Activated CD8-positive, alpha-beta memory T cell treated with anti-CD3 and anti-CD28 coated beads for 24 hours (primary cell): Measurements from ENCODE around the gene WNT1.

Experiments
- DNase-seq: peaks from one replicate; pipeline ENCODE4 v3.0.0-alpha.2; 2020

WNT1 gene

DNA sequence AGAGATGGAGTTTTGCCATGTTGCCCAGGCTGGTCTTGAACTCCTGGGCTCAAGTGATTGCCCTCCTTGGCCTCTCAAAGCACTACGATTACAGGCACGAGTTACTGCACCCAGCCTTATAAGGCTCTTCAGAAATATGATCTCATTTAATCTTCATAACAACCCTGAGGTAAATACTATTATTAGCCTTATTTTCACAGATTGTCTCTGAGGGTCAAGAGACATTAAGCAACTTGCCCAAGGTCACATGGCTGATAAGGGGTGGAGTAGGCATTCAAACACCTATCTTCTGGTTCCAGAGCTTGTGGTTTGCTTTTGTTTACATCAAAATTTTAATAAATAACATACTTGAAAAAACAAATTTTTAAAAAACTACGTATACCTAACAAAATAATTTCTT is 35.3 kb downstream of the WNT1 start:
- DNase-seq: no peak

GRCh38 chr12:49014547-49014946 is 36.4 kb downstream of the WNT1 start:
- DNase-seq: no peak

- no peak for DNase-seq
These were observed 37.1 kb downstream of the WNT1 start for GRCh38 chr12:49015196-49015595.

DNA sequence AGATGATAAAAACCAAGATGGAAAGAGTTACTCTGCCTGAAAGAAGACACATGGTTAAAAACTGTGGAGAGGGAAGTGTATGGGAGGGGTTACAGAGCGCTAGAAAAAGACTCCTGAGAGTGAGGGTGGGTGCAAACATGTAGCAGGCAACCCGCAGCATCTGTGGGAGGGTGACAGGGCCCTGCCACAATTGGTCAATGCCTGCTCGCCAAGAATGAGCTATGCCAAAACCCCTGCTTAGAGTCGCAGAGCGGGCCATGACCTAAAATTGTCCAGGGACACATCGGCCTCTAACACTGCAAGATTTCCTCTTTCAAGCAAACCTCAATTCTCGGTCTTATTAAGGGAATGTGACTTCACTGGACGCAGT is 39.8 kb downstream of the WNT1 start:
- DNase-seq: peak; percentile 75

GRCh38 chr12:49018261-49019119 is 40.4 kb downstream of the WNT1 start, which contains the start of gene PRKAG1:
Gene PRKAG1 (minus strand): TSS chr12:49018776. CDS start chr12:49018740, 36 bp downstream.
- DNase-seq: peak; percentile 96

- no peak for DNase-seq
These were observed 41.0 kb downstream of the WNT1 start for GRCh38 chr12:49019120-49019430.

GRCh38 chr12:49019443-49020324 is 41.6 kb downstream of the WNT1 start:
- DNase-seq: peak; percentile 67

DNA sequence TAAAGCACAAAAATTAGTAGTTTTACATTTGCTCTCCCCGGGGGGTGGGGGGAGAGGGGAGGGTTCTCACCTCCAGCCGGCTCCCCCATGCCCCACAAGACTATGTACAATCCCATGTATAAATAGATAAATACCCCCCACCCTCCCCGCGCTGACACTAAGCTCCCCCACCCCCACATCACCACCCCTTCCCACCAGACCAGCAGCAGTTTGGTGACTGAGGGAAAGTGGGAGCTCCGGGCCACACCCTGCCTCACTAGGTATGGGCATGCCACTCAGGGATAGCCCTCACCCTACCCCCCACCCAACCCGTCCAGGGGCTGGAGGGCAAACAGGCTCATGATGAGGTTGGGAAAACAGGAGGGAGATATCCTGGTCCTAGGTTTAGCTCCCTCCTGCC is 42.3 kb downstream of the WNT1 start:
- DNase-seq: peak; percentile 56

DNA sequence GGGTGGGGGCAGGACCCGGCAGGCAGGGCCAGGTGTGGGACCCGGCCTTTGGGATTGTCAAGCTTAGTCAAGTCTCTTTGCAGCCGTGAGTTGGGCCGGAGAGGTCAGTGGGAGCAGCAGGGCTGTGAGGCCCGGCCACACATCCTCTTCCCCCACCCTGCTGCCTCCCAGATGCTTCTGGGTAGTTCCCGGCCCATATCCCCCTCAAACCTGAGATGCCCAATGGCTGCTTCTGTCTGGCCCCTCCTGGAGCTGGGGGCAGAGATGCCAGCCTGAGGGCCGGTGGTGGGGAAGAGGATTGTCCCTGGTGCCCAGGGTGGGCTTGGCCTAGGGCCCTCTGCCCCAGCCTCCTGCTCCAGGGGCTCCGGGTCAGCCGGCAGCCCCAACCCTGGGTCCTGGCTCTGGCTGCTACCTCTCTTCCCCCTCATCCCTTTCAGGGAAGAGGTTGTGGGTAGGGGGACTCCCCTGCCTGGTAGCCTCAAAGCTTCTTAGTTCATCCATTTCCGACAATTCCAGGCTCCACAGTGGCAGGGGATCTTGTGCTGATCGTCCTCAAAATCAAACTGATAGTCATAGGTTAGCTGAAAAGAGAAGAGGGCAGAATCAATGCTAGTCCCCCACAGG is 43.3 kb downstream of the WNT1 start:
- DNase-seq: no peak

- DNase-seq: no peak
These were observed 44.5 kb downstream of the WNT1 start for GRCh38 chr12:49022558-49023178.

- DNase-seq: no peak
These were observed 45.7 kb downstream of the WNT1 start for GRCh38 chr12:49023812-49024211.

DNA sequence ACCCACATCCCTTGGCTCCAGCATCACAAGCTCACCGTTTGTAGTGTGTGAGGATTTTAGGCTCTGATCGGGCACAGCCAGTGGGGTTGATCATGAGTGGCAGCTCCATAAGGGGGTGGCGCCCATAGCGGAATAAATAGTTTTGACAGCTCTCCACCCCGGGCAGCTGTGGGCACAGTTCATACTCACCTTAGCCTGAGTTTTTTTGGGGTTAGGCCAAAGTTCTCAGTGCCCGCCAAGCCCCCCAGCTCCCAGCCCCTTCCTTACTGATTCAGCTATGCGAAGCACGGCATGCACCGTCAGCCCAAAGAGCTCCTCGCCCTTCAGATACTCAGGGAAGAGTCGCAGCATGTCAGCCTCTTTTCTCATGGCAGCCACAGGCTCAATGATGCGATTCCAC is 46.4 kb downstream of the WNT1 start:
- DNase-seq: no peak

DNA sequence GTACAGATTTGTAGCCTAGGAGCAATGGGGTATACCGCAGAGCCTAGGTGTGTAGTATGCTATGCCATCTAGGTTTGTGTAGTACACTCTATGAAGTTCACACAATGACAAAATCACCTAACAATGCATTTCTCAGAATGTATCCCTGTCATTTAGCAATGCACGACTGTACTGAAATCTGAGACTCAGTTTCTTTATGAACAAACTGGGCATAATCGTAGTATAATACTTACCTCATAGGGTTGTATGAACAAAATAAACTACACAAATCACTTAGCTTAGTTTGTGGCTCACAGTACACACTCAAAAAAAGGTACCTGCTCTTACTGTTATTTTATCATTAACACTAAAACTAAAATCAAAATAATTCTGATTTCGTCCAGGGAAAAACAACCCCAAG is 47.3 kb downstream of the WNT1 start:
- no peak for DNase-seq

DNA sequence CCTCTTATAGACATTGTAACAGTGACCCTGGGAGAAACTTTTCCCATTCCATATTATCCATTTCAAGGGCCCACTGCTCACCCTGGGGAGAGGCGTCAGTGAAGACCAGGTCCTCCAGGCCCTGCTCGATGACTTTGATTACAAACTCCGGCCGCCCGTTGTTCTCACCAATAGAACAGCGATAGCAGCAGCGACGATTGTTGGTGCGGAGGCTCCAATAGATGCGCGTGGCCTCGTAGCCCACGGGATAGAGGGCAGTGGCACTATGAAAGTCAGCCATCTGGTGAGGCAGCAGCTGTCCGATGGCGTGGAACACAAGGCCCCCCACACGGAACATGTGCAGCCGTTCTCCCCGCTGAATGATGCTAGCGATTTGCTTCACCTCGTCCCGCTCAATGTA is 48.0 kb downstream of the WNT1 start:
- DNase-seq: no peak

DNA sequence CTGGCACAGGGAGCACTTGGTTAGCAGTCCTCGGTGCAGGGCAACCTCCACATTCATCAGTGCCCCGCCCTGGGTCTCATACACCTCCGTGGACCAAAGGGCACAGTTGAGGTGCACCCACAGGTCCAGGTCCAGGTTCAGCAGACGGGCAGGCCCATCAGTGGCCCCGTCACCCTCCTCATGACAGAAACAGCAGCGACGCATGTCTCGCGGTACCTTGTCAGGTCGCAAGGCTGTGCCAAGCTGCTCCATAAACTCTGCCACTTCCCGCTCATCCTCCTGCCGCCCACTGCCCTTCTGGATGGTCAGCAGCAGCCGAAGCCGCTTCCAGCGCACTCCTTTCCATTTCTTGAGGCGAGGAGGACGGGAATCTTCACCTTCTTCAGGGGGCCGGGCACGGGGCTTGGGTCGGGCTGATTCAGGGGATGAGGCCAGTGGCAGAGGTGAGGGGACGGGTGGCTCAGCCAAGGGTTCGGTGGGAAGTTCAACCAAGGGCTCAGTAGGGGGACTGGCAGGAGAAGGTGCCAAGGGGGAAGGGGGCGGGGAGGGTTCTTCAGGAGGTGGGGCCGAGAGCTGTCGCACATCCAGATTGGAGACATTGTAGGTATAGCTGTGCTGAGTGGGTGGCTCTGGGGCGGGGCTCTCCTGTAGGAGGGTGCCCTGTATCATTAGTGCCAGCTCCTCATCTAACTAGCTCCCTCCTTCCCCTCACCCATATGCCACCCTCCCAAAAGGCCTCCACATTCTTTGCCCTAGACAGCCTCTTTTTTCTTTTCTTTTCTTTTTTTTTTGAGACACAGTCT is 48.8 kb downstream of the WNT1 start:
- DNase-seq: no peak

GRCh38 chr12:49027846-49028555 is 49.9 kb downstream of the WNT1 start:
- no peak for DNase-seq

- DNase-seq: no peak
These were observed 50.6 kb downstream of the WNT1 start for GRCh38 chr12:49028666-49029275.

DNA sequence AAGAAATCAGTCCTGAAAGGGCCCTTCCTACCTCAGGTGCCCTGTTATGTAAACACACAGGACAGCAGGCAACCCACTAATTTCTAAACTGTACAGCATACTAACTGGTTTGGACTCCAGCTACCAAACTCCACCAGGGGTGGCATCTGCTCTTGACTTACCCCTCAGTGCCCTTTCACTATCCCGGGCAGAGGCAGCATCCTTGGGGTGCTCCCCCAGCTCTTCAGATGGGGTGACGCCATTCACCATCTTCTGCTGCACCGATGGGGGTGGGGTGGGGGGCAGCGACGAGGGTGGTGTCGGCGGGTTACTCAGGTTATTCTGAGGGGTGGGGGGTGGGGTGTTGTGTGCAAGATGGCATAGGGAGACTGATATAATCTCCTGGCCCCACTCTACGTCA is 52.0 kb downstream of the WNT1 start:
- peak; percentile 54 for DNase-seq

DNA sequence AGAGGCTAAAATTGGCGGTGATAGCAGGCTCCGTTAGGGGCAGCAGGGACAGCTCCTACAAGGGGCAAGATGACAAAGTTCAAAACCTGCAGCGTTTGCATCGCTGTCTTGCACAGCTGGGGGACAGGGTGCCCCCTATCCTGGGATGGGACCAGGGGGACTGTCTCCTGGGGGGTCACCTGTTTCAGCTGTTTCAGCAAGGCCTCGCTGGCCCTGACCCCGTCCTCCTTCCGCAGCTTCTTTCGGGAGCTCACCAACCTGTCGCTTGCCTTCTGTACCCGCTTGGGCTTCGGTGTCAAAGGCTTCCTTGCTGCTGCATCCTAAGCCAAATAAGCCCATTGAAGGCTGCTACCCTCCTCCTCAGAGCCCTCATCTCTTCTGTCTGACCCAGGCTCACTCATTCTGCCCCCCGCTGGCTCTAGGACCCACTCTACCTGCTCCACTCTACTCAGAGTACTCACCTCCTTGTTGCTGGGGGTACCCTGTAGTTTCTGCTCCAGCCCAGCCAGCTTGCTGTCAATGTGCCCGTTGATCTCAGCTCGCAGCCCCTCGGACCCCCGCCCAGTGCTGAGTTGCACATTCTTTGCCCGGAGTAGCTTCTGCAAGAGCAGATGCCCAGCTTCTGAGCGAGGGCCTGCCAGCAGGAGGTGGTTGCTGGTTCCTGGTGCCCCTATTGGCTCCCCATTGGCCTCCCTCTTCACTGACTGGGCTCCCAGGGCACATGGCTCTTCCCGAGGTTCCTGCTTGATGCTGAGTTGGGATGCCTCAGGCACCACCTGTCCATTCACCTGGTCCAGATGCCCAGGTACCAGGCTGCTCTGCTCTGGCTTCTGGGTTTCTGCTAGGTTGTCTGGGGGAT is 52.8 kb downstream of the WNT1 start:
- DNase-seq: no peak

- DNase-seq: no peak
These were observed 53.5 kb downstream of the WNT1 start for GRCh38 chr12:49031573-49032161.
